GM10266 (cell line): Measurements from ENCODE around the gene HOXA3.

Experiments used
- DNase-seq: peaks from one replicate; pipeline ENCODE4 v3.0.0; 2012; ENCODE audit errors: extremely low spot score
- CTCF ChIP-seq: IDR thresholded peaks from 2 replicates; pipeline ENCODE4 v1.5.1; 2012; ENCODE audit warnings: mild to moderate bottlenecking, low read depth; ENCODE audit not compliant: control insufficient read depth, insufficient read depth; ENCODE audit errors: missing control alignments

HOXA3 gene

GRCh38 chr7:27131390-27131819 is 21.0 kb downstream of the HOXA3 start:
- TF ChIP-seq CTCF = no peak
- DNase-seq = no peak

- DNase-seq = no peak
- no peak for TF ChIP-seq CTCF
Observed at GRCh38 chr7:27130540-27131389, 21.6 kb downstream of the HOXA3 start, which contains the start of gene HOXA4. HOXA4 (minus strand) TSS chr7:27130757; CDS start chr7:27130733, 24 bp downstream.

- no peak for DNase-seq
- TF ChIP-seq CTCF = no peak
Observed at GRCh38 chr7:27129729-27130539, 22.4 kb downstream of the HOXA3 start.

- TF ChIP-seq CTCF = no peak
- no peak for DNase-seq
Observed at GRCh38 chr7:27128776-27129728, 23.3 kb downstream of the HOXA3 start.

GRCh38 chr7:27128034-27128433 is 24.3 kb downstream of the HOXA3 start:
- no peak for DNase-seq
- no peak for TF ChIP-seq CTCF

- no peak for TF ChIP-seq CTCF
Observed at GRCh38 chr7:27126596-27127327, 25.6 kb downstream of the HOXA3 start.

More at GRCh38 chr7:27126596-27127327, 25.6 kb downstream of the HOXA3 start:
- no peak for DNase-seq
